ENCODE results near the gene HHEX.

The HHEX gene

DNA sequence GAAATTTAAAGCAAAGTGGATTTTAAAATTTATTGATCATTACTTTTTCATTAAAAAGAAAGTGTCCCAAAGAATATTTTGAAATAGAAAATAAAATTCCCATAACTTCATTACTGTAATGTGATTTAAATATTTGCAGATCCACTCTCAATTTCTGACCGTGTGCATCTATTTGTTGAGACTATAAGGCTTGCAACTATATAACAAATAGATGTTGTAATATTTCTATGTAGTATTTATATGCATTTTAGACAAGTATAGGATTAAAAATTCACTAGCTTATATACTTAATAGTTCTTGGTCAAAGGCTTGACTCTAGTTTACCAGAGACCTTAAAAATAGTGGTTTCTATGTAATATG lies 3.8 kb downstream of the HHEX start:
- DNase-seq, result no peak

DNA sequence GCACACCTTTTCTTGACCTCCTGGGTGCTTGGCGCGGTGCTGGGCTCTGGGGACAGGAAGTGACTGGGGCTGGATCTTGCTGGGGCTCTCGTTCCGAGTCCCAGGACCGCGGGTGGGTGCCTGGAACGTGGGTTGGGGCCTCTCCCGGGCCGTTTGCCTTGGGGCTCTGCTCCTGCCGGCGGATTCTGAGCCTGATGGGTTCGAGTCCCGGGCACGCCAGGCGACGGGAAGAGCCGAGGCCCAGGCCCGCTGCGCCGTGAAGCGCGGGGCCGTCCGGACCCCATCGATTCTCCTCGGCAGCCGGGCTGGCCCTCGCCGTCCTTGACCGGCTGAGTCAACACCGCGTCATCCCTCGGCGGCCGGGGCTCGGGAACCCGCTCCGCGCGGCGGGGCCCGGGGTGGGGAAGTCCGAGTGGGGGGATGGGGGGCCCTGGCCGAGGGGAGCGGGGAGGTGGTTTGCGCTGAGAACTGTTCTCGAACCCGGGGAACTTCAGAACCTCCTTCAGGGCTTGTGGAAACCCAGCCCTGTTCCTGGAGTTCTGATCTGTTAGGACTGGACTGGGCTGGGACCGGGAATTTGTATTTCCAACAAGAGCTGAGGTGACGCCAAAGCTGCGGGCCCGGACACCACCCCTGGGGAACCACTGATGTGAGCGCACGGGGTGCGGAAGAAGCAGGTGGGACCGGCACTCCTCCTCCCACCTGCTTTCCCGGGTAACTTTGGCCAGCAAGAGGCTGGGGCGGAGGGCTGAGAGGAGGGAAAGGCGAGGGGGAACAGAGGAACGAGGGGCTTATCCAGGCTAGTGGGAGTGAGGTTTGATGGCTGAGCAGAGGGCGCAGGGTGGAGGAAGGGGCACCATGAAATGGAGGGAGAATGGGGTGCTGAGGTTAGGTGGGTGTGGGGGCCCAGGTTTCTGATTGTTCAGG lies 6.2 kb downstream of the HHEX start:
- DNase-seq, result no peak

DNA sequence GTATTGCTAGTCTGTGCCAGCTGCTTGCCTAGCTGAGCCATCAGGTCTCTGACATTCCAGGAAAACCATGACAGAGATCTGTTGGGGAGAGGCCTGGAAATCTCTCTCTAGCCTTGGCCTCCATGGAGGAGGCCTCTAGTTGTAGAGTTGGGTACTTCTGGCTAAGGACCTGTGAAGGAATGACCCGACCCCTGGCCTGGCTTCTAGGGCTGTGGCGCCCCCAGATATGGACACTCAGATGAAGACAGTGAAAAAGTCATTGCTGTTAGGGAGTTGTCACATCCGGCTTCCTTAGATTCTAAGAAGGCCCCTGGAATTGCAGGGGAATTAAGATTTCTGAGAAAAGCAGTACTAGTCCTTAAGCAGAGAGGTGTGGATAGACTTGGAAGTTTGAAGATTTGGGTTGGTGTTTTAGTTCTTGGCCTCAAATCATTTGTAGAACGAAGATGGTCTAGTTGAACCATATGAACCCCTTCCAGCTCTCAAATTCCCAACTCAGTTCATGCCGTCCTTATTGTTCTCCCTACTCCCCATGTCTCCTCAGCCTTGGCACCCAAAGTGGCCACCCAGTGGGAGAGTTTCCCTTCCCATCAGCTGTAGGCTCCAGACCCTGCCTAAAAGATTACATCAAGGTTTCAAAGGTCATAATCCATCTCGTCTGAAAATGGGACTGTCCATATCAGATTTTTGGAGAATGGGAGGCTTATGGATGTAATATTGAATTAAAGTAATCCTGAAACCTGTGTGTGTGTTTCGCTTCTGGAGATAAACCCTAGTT lies 7.0 kb downstream of the HHEX start:
- DNase-seq, result no peak

DNA sequence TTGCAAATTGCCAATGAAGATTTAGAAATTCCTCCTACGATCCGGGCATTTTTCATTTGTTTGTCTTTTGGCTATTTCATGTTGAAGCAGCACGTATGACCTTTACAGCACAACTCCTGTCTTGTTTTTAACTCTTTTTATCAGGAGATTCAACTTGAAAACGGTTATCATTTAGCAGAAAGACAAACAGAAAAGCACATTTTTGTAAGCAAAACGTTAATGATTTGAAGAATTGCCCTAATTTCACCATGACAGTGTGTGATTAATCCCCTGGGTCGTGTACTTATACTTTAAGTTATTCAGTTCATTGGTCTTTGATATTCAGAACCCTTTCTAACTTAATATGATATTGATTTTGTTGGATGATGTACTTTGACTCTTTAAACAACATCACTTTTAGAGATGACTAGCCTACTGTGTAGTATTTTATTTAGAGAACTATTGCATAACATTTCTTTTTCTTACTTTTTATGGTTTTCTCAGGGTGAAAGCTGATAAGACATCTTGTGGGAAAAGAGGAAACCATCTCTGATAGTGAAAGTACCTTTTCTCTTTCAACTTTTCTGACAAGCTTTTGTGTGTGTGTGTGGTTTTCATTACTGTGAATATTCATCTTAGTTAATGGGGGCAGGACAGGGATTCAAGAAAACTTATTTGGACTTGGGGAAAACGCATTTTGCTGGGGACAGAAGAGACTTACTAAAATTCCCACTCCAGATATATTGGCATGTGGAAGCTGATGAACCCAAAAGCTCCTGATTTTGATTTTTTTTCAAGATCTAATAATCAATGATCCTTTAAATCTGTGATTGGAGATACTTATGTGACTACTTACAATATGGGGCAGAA lies 8.1 kb downstream of the HHEX start:
- no peak for DNase-seq

DNA sequence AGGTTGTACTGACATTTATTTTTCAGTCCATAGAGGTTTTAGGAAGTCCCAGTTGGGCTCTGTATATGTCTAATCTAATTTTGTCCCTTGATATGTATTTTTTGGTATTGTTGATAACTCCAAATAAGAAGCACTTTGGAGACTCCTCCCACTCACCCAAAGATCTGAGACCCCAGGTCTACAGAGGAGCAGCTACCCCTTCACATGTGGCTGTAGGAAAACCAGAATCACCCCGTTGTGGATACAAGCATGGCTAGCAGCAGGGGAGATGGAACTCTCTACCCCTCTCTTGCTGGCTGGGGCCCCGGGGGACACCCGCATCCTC lies 9.4 kb downstream of the HHEX start:
- no peak for DNase-seq

DNA sequence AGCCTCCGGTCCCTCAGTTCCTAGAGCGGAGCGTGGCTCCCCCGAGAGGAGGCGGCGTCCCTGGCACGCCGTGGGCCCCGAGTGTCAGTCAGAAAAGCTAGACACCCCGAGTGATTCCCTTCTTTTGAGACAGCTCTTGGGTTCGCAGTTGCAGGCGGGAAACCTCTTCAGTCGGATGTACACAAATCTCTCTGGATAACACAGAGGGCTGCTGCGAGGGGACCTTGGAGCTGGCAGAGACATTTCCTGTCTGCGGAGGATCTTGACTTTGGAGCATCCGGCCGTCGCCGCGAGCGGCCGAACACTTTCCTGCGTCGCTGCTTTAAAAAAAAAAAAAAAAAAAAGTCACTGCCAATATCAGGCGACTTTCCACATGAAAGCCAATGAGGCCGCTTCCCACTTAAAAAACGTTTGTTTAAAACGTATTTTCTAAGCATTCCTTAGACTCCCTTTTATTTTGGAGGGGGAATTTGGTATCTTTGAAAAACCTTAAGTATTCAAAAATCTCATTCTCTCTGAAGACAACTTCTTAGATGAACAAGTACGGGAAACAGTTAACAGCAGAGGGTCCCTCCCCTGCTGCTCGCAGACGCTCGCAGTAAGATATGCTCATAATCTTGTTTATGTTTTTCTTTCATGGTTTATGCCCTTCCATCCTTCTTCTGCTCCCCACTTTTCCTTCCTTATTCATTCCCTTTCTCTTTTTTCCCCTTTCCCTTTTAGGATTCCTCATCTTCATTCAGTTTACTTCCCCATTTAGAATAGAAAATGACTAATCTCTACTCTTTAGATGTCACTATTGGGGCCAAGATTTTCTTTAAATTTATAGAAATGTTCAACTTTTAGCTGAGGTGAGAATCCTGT lies 10.0 kb downstream of the HHEX start:
- DNase-seq, result no peak

DNA sequence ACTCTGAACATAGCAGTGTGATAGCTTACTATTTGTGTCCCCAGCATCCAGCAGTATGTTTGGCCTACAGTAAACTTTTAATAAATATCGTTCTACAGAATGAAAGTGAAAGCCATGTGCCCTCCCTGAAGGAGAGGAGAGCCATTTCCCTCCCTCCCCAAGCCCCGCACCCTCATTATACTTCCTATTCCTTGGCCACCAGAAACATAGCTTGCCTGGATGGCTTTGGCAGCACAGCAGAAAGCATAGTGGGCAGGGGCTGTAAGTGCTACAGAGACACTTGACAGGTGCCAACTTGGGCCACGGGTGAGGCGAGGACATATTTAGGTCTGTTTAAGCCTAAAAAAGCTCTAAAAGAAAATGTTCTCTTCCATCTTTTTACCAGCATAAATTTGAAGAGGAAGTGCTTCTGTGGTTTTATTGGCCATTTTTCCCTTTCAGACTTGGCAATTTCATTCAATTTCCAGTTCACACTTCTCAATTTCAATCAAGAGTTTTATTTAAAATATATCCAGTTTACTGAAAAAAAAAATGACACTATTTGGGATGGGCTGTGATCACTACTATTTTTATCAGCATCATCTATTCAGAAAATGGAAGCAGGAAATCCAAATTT lies 12.7 kb downstream of the HHEX start:
- DNase-seq, result no peak

DNA sequence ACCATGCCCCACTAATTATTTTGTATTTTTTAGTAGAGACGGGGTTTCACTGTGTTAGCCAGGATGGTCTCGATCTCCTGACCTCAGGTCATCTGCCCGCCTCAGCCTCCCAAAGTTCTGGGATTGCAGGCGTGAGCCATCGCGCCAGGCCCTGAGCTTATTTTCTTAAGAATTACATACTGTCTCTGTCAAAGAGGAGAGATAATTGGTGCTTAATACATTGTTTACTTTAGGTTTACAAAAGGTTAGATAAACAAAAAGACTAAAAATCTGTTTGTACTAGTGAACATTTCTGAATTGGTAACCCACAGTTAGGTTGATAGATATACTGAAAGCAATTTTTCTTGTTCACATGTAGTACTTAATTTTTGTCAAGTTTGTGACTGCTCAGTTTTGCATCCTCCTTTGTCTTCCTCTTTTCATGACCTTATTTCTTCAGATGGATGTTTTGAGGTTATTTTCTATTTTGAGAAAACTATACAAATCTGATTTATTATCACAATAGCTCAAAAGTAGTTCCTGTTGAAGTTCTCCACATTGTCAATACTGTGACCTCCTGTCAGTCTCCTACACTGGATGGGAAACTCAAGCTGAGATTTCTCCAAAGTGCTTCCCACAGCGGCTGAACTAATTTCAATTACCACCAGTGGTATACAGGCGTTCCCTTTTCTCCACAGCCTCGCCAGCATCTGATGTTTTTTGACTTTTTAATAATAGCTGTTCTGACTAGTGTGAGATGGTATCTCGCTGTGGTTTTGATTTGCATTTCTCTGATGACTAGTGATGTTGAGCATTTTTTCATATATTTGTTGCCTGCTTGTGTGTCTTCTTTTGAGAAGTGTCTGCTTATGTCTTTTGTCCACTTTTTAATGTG lies 22.5 kb downstream of the HHEX start:
- DNase-seq, result no peak

DNA sequence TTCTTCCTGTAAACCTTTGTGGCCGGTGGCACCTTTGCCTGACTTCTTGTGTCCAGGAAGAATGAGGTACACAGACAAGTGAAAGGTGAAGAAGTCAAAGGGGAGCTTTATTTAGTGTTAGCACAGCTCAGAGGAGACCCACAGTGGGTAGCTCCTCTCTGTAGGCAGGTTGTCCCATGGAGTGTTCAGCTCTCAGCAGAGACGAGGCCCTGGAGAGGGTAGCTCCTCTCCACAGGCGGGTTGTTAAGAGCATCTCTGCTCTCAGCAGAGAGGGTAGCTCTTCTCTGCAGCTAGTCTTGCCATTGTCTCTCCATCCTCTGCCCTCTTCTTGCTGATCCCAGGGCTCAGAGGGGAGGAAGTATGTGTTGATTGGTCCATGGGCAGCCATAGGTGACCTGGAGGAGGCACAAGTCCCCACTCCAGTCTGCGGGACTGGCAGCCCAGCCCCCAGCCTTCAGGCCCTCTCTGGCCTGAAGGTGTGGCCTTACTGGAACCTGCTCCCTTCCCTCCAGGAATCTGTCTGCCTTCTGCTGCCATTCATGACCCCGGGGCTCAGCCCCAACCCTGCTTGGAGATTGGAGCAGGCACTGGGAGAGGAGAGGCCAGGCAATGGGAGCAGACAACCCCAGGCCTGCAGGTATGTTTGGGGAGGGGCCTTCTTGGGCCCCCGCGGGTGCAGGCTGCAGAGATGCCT lies 24.5 kb downstream of the HHEX start:
- DNase-seq, result no peak

DNA sequence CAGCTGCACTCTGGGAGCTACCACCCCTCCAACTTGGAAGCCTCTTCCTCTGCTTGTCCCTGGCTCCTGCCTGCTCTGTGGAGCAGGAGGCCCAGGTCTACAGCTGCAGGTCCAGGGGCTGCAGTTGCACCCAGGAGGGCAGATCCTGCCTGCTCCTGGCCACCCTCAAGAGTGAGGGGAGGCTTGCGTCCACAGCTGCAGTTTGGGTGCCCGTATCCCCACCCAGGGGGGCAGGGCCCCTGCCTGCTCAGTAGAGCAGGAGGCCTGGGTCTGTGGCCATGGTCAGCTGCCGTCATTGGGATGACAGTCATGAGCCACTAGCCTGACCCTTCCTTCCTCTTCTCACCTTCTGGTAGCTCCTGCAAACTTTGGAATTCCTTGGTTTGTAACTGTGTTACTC lies 25.1 kb downstream of the HHEX start:
- no peak for DNase-seq

DNA sequence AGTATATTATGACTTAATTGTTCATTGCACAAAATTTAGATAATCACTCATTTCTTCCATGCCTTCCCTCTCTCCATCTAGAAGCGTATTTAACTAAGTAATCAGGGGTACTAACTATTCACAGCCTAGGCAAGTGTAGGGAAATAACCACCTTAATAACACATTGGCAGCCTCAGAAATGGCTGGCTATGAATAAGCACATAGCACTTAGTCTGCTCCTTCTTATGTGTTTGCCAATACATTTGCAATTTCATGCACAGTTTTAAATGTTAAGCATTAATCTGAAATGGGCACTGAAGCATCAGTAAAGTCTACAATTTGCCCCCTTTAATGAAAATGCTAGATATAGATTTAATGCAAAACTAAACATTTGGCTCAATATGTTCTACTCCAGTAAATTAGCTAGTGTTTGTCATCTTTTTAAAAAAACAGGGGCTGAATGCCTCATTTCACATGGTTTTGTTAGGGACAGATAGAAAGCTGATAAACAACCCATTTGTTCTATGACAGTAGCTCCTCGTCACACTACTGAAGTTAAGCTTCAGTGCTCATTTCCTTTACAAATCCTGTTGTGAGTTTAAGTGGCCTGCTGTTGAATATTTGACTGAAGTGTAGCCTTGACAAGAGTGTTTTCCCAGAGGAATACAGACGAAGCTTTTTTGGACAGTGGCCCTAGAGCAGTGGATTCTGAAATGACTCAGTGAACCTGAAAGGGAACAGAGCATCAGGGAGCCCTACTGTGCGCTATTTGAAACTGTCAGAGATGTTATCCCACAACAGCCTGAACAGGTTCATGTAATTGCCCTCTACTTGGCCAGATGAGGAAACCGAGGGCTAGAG lies 30.5 kb downstream of the HHEX start:
- no peak for DNase-seq

DNA sequence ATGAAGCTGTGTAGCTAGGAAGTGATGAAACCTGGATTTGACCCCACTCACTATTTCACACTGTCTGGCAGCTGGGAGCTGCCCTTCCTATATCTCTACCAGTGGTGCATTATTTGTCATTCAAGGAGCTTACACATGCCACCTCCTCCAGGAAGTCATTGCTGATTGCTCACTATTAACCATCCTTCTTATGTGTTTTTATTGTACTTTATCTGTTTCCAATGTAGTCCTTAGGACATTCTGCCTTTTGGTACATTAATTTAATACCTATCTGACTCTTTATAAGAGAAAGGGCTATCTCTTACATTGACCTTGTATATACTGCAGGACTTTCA lies 31.0 kb downstream of the HHEX start:
- no peak for DNase-seq

DNA sequence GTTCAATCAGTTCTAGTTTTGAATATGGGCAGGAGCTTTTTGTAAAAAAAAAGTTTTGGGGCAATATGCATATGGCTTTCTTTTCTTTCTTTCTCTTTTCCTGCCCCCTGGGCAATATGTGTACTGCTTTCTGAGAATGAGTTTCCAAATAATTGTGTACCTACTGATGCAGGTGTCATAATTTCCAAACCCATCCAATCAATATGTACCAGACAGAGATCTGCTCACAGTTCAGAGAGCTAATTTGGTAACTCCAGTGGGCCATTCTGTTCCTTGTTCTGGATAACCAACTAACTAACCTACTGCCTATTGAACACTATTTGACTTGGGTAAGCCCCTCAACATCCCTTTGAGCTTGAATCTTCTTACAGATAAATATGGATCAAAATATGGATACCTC lies 32.6 kb downstream of the HHEX start:
- DNase-seq, result no peak

DNA sequence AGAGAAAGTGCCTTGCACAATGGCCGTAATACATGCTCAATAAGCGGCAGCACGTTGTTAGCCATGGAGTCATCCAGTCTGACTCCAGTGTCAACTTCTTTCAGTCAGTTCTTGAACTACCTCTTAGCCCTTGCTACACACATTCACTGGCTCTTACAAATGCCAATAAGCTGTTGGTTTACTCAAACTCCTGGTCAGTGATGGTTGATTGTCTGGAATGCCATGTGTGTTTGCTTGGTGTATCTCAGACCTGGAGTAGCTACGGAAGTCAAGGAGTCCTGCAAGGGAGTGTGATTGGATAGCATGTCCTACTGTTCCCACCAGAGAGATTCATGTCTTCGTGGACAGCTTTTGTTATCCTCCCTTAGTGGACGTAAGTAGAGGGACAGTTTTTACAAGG lies 37.4 kb downstream of the HHEX start:
- no peak for DNase-seq

DNA sequence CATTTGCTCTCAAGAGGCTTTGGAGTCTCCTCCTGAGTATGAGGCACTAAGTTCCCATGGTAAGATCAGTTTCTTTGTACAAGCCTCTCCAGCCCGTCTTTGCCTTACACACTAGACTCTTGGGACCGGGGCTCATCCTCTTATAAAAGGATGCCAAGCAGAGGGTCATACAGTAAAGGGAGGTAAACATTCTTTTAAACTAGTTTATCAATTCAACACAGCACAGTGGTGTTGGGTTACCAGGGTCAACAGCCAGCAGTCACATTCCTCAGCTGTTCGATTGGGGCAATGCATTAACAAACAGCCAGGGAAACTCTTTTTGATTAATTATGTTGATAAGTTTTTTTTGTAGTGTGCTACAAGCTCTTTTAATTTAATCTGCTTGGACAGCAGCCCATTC lies 37.8 kb downstream of the HHEX start:
- DNase-seq, result no peak

DNA sequence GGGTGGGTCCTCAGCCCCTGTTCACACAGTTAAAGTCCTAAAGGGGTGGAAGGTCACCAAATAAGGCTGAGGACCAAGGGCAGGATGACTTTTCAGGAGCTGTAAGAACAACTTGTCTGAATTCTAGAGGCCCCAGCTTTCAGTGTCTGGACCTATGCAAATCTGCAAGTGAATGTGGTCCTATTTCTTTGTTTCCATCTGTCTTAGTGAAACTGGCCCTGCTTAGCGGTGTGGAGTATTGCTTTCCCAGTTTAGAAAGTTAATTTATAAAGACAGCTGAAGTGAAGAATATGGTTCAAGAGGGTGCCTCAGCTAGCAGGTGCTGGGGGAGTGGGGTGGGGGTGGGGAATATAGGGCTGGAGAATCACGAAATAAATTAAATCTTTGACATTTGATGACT lies 40.1 kb downstream of the HHEX start:
- no peak for DNase-seq

DNA sequence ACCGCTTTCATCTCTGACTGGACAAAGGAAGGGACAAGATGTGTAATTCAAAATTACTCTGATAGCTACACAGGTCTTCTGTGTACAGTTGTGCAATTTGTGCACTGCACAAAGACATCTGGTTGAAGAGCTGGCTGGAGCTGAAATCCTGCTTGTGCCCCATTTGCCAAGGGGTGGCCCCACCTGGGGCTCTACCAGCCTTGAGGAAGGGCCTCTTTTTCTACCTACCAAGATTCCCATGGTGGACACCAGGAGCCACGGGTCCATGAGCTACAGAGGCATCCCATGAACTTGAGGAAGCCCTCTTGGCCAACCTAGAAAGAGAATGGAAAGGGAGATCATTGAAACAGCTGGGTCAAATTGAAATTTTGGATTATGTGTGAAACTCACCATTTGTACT lies 43.2 kb downstream of the HHEX start:
- no peak for DNase-seq

DNA sequence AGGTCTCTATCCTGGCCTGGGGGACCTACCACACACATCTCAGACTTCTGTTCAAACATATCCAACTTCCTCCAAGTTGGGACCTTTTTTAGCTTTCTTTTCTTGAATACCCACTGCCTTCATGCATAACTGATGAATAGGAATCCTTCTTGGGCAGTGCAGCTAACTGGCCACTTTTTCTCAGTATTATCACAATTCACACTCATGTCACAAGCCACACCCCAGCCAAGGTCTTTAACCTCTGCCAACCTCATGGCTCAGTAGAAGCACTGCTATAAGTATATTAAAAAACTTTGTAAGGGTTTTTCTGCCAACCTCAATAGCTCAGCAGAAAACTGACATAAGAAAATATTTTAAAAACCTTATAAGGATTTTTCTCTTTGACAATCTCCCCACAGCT lies 44.5 kb downstream of the HHEX start:
- DNase-seq, result no peak

DNA sequence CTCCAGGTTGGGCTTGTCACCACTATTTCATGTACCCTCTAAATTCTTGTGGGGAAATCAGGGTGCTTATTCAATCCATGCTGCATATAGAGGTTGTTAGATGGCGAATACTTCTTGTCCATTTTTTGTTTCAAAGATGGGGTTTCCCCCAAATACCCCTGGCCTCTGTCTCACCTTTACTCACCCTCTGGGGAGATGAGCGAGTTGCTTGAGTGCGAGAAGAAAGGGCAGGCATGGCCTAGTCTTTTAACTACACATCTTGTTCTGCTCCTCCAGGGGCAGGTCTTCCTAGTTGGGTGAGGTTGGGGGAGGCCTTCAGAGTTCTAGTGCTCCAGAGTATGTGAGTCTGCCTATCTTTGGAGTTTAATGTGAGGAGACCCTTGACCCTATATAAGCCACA lies 46.2 kb downstream of the HHEX start:
- no peak for DNase-seq

DNA sequence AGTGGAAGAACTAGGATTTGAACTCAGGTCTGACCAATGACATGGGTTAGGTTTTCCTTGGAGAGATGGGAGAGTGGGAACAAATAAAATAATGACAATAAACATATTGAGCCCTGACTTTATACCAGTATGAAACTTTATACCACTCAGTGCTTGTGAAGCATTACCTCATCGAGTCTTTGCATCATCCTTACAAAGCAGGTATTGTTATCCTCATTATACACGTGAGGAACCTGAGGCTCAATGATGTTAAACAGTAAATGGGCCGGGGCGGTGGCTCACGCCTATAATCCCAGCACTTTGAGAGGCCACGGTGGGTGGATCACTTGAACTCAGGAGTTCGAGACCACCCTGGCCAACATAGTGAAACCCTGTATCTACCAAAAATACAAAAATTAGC lies 47.7 kb downstream of the HHEX start:
- no peak for DNase-seq

Measured in activated CD4-positive, alpha-beta T cell treated with anti-CD3 and anti-CD28 coated beads, Interleukin-2, amount 50 U/mL, for 1 hour (primary cell).